H9 (cell line): Measurements from ENCODE around the gene NECAB2. TPM values are rescaled to one million over a fixed set of nuclear protein-coding genes. Genes with fewer than 3 reads are reported as not detected.

Experiments used
- DNase-seq: peaks from one replicate; pipeline ENCODE4 v3.0.0-alpha.2; 2017
- H2AFZ ChIP-seq: one replicate; pipeline ENCODE4 v1.6.1; 2013; ENCODE audit warnings: mild to moderate bottlenecking, low read length, control low read depth, moderate library complexity
- H2AK5ac ChIP-seq: 2 replicates; pipeline ENCODE4 v1.6.1; 2013; ENCODE audit warnings: low read length, control low read depth, mixed read lengths; ENCODE audit not compliant: insufficient read length
- H2BK120ac ChIP-seq: one replicate; pipeline ENCODE4 v1.6.1; 2013; ENCODE audit warnings: low read depth, mild to moderate bottlenecking, low read length, control low read depth, inconsistent platforms; ENCODE audit not compliant: poor library complexity, severe bottlenecking
- H2BK12ac ChIP-seq: 2 replicates; pipeline ENCODE4 v1.6.1; 2013; ENCODE audit warnings: low read length, control low read depth, mixed read lengths, low read depth; ENCODE audit not compliant: insufficient read length
- H2BK15ac ChIP-seq: 2 replicates; pipeline ENCODE4 v1.6.1; 2013; ENCODE audit warnings: low read depth, low read length, control low read depth
- H2BK20ac ChIP-seq: one replicate; pipeline ENCODE4 v1.6.1; 2013; ENCODE audit warnings: low read depth, mild to moderate bottlenecking, low read length, control low read depth, inconsistent platforms; ENCODE audit not compliant: poor library complexity, severe bottlenecking
- H2BK5ac ChIP-seq: 2 replicates; pipeline ENCODE4 v1.6.1; 2013; ENCODE audit warnings: low read length, control low read depth, mixed read lengths; ENCODE audit not compliant: insufficient read length
- H3K14ac ChIP-seq: 2 replicates; pipeline ENCODE4 v1.6.1; 2013; ENCODE audit warnings: low read length, control low read depth; ENCODE audit not compliant: insufficient read depth
- H3K18ac ChIP-seq: 2 replicates; pipeline ENCODE4 v1.6.1; 2013; ENCODE audit warnings: low read depth, mild to moderate bottlenecking, mixed read lengths, low read length, control low read depth; ENCODE audit not compliant: insufficient read length
- H3K23ac ChIP-seq: 2 replicates; pipeline ENCODE4 v1.6.1; 2013; ENCODE audit warnings: low read length, control low read depth, mixed read lengths, low read depth; ENCODE audit not compliant: insufficient read length
- H3K23me2 ChIP-seq: 2 replicates; pipeline ENCODE4 v1.6.1; 2013; ENCODE audit warnings: low read depth, mild to moderate bottlenecking, mixed read lengths, low read length, control low read depth; ENCODE audit not compliant: insufficient read length, poor library complexity, severe bottlenecking
- H3K27ac ChIP-seq: 2 replicates; pipeline ENCODE4 v1.5.1; 2013; ENCODE audit warnings: low read length, control low read depth, mixed read lengths, low read depth; ENCODE audit not compliant: insufficient read length
- H3K27me3 ChIP-seq: 2 replicates; pipeline ENCODE4 v1.6.1; 2013; ENCODE audit warnings: low read length, control low read depth, inconsistent platforms; ENCODE audit not compliant: insufficient read depth
- H3K4ac ChIP-seq: 2 replicates; pipeline ENCODE4 v1.6.1; 2013; ENCODE audit warnings: low read depth, mild to moderate bottlenecking, control low read depth, inconsistent platforms, low read length, moderate library complexity
- H3K4me1 ChIP-seq: 2 replicates; pipeline ENCODE4 v1.6.1; 2013; ENCODE audit warnings: low read length, control low read depth, inconsistent platforms; ENCODE audit not compliant: insufficient read depth
- H3K4me2 ChIP-seq: 2 replicates; pipeline ENCODE4 v1.6.1; 2013; ENCODE audit warnings: low read length, control low read depth, mixed read lengths; ENCODE audit not compliant: insufficient read length, insufficient read depth
- H3K56ac ChIP-seq: 2 replicates; pipeline ENCODE4 v1.6.1; 2013; ENCODE audit warnings: low read depth, mild to moderate bottlenecking, mixed read lengths, low read length, control low read depth; ENCODE audit not compliant: insufficient read length
- H3K79me1 ChIP-seq: 2 replicates; pipeline ENCODE4 v1.6.1; 2013; ENCODE audit warnings: low read depth, mild to moderate bottlenecking, moderate library complexity, low read length, control low read depth, inconsistent platforms; ENCODE audit not compliant: insufficient read depth, poor library complexity, severe bottlenecking
- H3K79me2 ChIP-seq: 2 replicates; pipeline ENCODE4 v1.6.1; 2013; ENCODE audit warnings: low read length, control low read depth, inconsistent platforms; ENCODE audit not compliant: insufficient read depth
- H3K9ac ChIP-seq: 2 replicates; pipeline ENCODE4 v1.6.1; 2013; ENCODE audit warnings: low read length, control low read depth, mixed read lengths; ENCODE audit not compliant: insufficient read length; ENCODE audit errors: extremely low read depth
- H3K9me3 ChIP-seq: one replicate; pipeline ENCODE4 v1.6.1; 2013; ENCODE audit warnings: low read depth, low read length, inconsistent platforms; ENCODE audit not compliant: control insufficient read depth
- H3T11ph ChIP-seq: one replicate; pipeline ENCODE4 v1.6.1; 2013; ENCODE audit warnings: mild to moderate bottlenecking, low read length, control low read depth, inconsistent platforms
- H4K20me1 ChIP-seq: one replicate; pipeline ENCODE4 v1.6.1; 2013; ENCODE audit not compliant: control insufficient read depth, insufficient read length, insufficient read depth
- H4K5ac ChIP-seq: 2 replicates; pipeline ENCODE4 v1.6.1; 2013; ENCODE audit warnings: low read depth, mild to moderate bottlenecking, mixed read lengths, low read length, control low read depth; ENCODE audit not compliant: insufficient read length
- H4K8ac ChIP-seq: replicated peaks from 2 replicates; pipeline ENCODE4 v1.6.1; 2013; ENCODE audit warnings: low read length, control low read depth, mixed read lengths, low read depth; ENCODE audit not compliant: insufficient read length
- H4K91ac ChIP-seq: 2 replicates; pipeline ENCODE4 v1.6.1; 2013; ENCODE audit warnings: low read depth, mild to moderate bottlenecking, moderate library complexity, mixed read lengths, low read length, control low read depth; ENCODE audit not compliant: insufficient read length
- H3K27ac Mint-ChIP-seq, 3 experiments: 2 replicates in 2 of 3; 3 replicates in 1 of 3; pipeline ENCODE4 v1.8.0; 2020 to 2021; ENCODE audit warnings: mixed read lengths in 3 of 3, mild to moderate bottlenecking in 1 of 3, moderate library complexity in 1 of 3
- H3K27me3 Mint-ChIP-seq: 2 replicates; pipeline ENCODE4 v1.8.0; 2021; ENCODE audit warnings: low read depth, mild to moderate bottlenecking, moderate library complexity, mixed read lengths
- H3K36me3 Mint-ChIP-seq, 3 experiments: 2 replicates in 2 of 3; 3 replicates in 1 of 3; pipeline ENCODE4 v1.8.0; 2020 to 2021; ENCODE audit warnings: low read depth in 3 of 3, mixed read lengths in 3 of 3; ENCODE audit not compliant: insufficient read depth in 1 of 3
- H3K4me1 Mint-ChIP-seq, 2 experiments: 2 replicates each; pipeline ENCODE4 v1.8.0; 2020; ENCODE audit warnings: mixed read lengths in 2 of 2
- H3K4me3 Mint-ChIP-seq, 2 experiments: 2 replicates in 1 of 2; 3 replicates in 1 of 2; pipeline ENCODE4 v1.8.0; 2020 to 2021; ENCODE audit warnings: mild to moderate bottlenecking in 2 of 2, mixed read lengths in 2 of 2, moderate library complexity in 1 of 2
- H3K9me3 Mint-ChIP-seq, 2 experiments: 2 replicates in 1 of 2; 3 replicates in 1 of 2; pipeline ENCODE4 v1.8.0; 2020; ENCODE audit warnings: mild to moderate bottlenecking in 2 of 2, mixed read lengths in 2 of 2, moderate library complexity in 1 of 2
- CTCF ChIP-seq: fragments of 200-600 bp; sonication (generic); conservative IDR thresholded peaks from 3 replicates; pipeline ENCODE4 v1.8.0; 2021; ENCODE audit warnings: antibody characterized with exemption, mild to moderate bottlenecking
- WGBS: extraction: QIAGEN DNeasy Blood & Tissue Kit; methylation state at CpG from one replicate; pipeline ENCODE4 v1.1.7; 2013; ENCODE audit warnings: missing lambda C conversion rate, low lambda C conversion rate, mixed read lengths; ENCODE audit not compliant: insufficient read length; ENCODE audit errors: extremely low coverage; 5-methylcytosine and 5-hydroxymethylcytosine counted together
- total RNA-seq: library from RNA; stranded (reverse); gene quantifications from 2 replicates; pipeline ENCODE4 v1.2.1, GENCODE V29; 2021

Gene NECAB2
- total RNA-seq, 1 experiment from 2014 or later, result 12.6 TPM

- no peak for DNase-seq
- Histone ChIP-seq H3K23me2 (no peaks in the 10 kb centered on the region), H2BK20ac (no peak overlapping the region), H3K9me3 (no peaks in the 10 kb centered on the region), H2BK12ac (no peak overlapping the region), H2BK120ac (no peak overlapping the region), H3T11ph (no peak overlapping the region), H2AK5ac (no peak overlapping the region), H4K8ac (no peak overlapping the region), H2BK15ac (no peak overlapping the region), H2AFZ (no peak overlapping the region), H3K14ac (no peak overlapping the region), H3K56ac (no peak overlapping the region), H3K79me1 (no peaks in the 10 kb centered on the region), H4K5ac (no peak overlapping the region), H3K4me1 (no peaks in the 10 kb centered on the region), H4K20me1 (no peaks in the 10 kb centered on the region), H3K27me3 (no peaks in the 10 kb centered on the region), H3K27ac (no peak overlapping the region), H2BK5ac (no peak overlapping the region), H3K23ac (no peak overlapping the region), H4K91ac (no peak overlapping the region), H3K4ac (no peak overlapping the region), H3K18ac (no peak overlapping the region), H3K79me2 (no peaks in the 10 kb centered on the region), H3K9ac (no peak overlapping the region), H3K4me2 (no peak overlapping the region)
- no peaks in the 10 kb centered on the region for H3K27me3 Mint-ChIP-seq
- peaks cover 0 to 2% (median 0%) of the 10 kb centered on the region in 3 experiments; a peak in 1 of 7 replicates for H3K36me3 Mint-ChIP-seq
- WGBS, result no CpG with 5 or more reads among the region's 5 CpGs
- H3K4me3 Mint-ChIP-seq, result no peak overlapping the region
- TF ChIP-seq CTCF, result no peak
- no peak overlapping the region for H3K27ac Mint-ChIP-seq
- no peaks in the 10 kb centered on the region for H3K9me3 Mint-ChIP-seq
- peaks cover 3 to 4% of the 10 kb centered on the region in 2 experiments; a peak in 2 of 4 replicates for H3K4me1 Mint-ChIP-seq
Observed at GRCh38 chr16:83961591-83961990, 6.5 kb upstream of the NECAB2 start.
